Activated T-cell treated with anti-CD3 and anti-CD28 coated beads for 4 hours (primary cell): ENCODE results near the gene LAMA3.

ENCODE experiments used
- DNase-seq: peaks from one replicate; pipeline ENCODE4 v3.0.0-alpha.2; 2020

Gene LAMA3

GRCh38 chr18:23826850-23827620 lies 137.8 kb downstream of the LAMA3 start:
- no peak for DNase-seq

GRCh38 chr18:23827681-23828080 lies 138.4 kb downstream of the LAMA3 start:
- no peak for DNase-seq

GRCh38 chr18:23828426-23828825 lies 139.2 kb downstream of the LAMA3 start:
- peak; percentile 23 for DNase-seq

- DNase-seq: no peak
These were observed 143.7 kb downstream of the LAMA3 start for GRCh38 chr18:23832911-23833310.

- DNase-seq: no peak
These were observed 144.5 kb downstream of the LAMA3 start for GRCh38 chr18:23833714-23834113.

- DNase-seq: no peak
These were observed 145.8 kb downstream of the LAMA3 start for GRCh38 chr18:23835091-23835490.

- DNase-seq: no peak
These were observed 146.3 kb downstream of the LAMA3 start for GRCh38 chr18:23835506-23835905.

GRCh38 chr18:23837591-23837990 lies 148.3 kb downstream of the LAMA3 start:
- DNase-seq: no peak

- DNase-seq: no peak
These were observed 149.0 kb downstream of the LAMA3 start for GRCh38 chr18:23838233-23838632.

- no peak for DNase-seq
These were observed 149.6 kb downstream of the LAMA3 start for GRCh38 chr18:23838801-23839366.

- no peak for DNase-seq
These were observed 153.1 kb downstream of the LAMA3 start for GRCh38 chr18:23842305-23842704.

GRCh38 chr18:23844991-23845680 lies 155.9 kb downstream of the LAMA3 start:
- no peak for DNase-seq

- no peak for DNase-seq
These were observed 156.9 kb downstream of the LAMA3 start for GRCh38 chr18:23845988-23846630.

GRCh38 chr18:23847321-23847986 lies 158.2 kb downstream of the LAMA3 start:
- DNase-seq: no peak

GRCh38 chr18:23849141-23849540 lies 159.9 kb downstream of the LAMA3 start:
- DNase-seq: no peak

- DNase-seq: no peak
These were observed 161.0 kb downstream of the LAMA3 start for GRCh38 chr18:23850215-23850614.

- DNase-seq: no peak
These were observed 162.3 kb downstream of the LAMA3 start for GRCh38 chr18:23851470-23852002.

- no peak for DNase-seq
These were observed 163.2 kb downstream of the LAMA3 start for GRCh38 chr18:23852236-23853045.

- no peak for DNase-seq
These were observed 164.4 kb downstream of the LAMA3 start for GRCh38 chr18:23853448-23854195.

GRCh38 chr18:23855721-23856120 lies 166.5 kb downstream of the LAMA3 start:
- DNase-seq: no peak
